ENCODE results near the gene PIGBOS1.

DNA sequence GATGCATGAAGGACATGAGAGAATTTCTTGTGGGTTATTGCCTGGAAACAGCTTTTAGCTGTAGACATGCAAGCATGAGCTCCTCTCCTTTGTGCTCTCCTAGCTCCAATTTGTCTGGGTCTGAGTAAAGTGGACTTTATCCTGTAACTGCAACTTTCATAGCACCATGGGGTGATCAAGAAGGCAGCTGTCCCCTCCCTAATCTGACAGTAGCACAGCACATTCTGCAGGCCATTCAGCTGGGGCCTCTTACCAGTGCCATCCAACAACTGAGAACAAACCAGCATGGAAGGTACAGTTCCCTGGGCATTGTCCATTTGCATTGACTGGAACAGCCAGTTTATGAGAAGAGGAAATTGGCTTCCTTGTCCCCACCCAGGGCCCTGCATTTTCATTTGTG, 21.6 kb downstream of the PIGBOS1 start:
- TF ChIP-seq, protein P1, sequence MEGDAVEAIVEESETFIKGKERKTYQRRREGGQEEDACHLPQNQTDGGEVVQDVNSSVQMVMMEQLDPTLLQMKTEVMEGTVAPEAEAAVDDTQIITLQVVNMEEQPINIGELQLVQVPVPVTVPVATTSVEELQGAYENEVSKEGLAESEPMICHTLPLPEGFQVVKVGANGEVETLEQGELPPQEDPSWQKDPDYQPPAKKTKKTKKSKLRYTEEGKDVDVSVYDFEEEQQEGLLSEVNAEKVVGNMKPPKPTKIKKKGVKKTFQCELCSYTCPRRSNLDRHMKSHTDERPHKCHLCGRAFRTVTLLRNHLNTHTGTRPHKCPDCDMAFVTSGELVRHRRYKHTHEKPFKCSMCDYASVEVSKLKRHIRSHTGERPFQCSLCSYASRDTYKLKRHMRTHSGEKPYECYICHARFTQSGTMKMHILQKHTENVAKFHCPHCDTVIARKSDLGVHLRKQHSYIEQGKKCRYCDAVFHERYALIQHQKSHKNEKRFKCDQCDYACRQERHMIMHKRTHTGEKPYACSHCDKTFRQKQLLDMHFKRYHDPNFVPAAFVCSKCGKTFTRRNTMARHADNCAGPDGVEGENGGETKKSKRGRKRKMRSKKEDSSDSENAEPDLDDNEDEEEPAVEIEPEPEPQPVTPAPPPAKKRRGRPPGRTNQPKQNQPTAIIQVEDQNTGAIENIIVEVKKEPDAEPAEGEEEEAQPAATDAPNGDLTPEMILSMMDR (IDR thresholded peaks at IDR 0.05) = no peak
- TF ChIP-seq POLR2A (IDR thresholded peaks at IDR 0.05) = no peak
